NCI-H82 treated with DMSO at 0.1 percent for 48 hours (cell line): ENCODE data around the gene ZNF598.

ENCODE experiments used
- DNase-seq: peaks from one replicate; lab custom pipeline; 2025; ENCODE audit not compliant: unreplicated experiment; lab: John Stamatoyannopoulos, UW

Gene ZNF598

GRCh38 chr16:2008009-2008526, 1.6 kb downstream of the ZNF598 start:
- no peak for DNase-seq

- no peak for DNase-seq
These were observed 2.4 kb downstream of the ZNF598 start for GRCh38 chr16:2007081-2007836.

- no peak for DNase-seq
These were observed 3.3 kb downstream of the ZNF598 start for GRCh38 chr16:2006317-2006716.

DNA sequence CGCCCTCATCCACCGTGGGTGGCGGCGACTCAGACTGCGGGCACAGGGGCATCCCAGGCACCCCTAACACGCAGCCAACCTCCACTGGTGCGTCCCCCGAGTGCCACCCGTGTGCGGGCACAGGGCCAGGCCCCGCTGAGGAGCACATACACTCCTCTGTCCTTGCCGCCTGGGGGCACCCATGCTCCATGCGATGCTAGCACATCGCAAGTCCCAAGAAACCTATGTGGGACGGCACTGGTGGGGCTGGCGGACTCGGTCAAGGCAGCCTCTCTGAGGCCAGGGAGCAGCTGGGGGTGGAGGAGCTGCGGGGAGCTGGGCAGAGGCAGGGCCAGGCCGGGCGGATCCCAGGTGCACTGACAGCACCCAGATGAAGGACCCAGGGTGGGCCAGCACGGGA, 4.0 kb downstream of the ZNF598 start:
- DNase-seq: no peak

DNA sequence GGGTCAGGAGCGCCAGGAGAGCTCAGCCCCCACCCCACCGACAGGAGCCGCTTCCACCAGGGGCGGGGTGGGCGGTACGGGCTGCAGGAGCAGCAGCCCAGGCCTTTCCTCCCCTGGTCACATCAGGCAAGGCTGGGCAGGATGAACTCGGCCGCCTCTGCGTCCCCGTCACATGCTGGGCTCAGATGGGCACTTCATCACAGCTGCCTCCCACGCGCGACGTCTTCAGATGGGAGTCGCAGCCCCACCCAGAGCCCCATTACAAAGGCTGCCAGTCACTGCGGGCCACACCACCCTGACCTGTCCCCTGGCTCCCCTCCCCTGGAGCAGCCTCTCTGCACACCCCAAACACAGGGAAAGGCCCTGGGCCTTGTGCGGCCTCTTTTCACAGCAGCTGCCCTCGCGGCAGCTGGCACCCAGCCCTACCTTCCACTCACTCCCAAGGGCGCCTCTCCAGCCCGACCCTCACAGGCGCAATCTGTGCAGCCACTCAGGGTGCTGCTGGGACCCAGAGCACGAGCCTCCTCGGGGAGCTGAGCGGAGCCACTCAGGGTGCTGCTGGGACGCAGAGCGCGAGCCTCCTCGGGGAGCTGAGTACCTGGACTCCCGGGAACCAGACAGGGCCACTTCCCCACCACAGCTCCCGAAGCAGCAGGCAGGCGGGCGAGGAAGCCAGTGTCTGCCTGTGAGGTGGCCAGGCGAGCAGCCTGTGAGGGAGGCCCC, 4.7 kb downstream of the ZNF598 start:
- DNase-seq: no peak

DNA sequence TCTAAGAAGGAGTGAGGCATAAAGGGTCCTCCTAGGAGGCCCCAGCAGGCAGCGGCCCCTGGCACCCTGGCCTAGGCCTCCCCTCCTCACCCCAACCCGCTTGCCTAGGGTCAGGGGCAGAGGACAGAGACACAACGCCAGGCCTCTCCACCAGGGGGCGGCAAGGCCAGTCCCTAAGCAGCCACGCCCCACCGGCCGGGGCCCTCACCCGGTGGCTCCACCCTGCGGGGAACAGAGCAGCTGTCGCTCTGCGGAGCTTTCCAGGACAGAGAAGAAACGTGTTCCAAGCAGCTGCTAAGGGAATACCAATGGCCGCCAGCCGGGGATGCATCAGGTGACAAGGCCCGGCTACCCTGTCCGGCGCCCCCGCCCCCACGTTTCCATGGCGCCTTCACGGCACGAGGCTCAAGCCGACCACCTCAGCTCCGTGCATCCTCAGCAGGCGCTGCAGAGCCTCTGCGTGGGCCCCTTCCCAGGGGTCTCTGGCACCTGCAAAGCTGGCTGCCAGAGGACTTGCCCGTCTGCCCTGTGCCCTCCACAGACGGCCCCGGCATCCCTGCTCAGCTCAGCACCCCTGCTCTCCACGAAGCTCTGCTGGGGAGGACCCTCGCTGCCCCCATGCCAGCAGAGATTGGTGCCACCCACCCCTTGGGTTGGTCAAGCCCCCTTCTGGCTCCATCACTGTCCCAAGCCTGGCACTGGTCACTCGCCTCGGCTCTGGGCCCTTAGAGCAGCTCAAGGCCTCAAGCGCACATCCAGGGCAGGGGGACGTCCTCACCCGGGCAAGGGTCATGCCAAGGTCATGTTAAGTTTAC, 5.6 kb downstream of the ZNF598 start:
- DNase-seq: peak; percentile 90

DNA sequence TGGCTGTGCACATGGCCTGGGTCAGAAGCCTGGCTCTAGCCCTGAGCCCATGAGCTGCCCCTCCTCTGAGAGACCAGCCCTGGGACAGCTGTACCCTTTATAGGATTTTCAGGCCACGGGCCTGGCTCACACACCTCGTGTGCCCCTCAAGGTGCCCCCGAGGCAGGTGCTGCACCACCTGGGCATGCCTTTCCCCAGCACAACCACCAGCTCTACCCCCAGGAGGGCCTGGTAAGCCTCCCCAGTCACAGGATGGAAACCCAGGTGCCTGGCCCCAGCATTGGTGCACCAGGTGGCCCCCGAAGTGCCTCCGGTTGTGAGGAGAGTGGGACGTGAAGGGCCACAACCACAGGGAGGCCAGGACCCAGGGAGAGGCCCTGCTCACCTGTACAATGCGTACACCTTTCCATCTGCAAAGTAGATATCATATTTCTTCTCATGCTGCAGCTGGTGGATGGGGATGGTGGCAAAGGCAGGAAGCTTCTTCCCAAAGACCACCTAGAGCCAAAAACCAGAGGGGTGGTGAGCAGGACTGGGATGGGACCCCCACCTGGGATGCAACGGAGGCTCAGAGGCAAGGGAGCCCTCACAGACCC, 6.3 kb downstream of the ZNF598 start:
- DNase-seq: no peak

DNA sequence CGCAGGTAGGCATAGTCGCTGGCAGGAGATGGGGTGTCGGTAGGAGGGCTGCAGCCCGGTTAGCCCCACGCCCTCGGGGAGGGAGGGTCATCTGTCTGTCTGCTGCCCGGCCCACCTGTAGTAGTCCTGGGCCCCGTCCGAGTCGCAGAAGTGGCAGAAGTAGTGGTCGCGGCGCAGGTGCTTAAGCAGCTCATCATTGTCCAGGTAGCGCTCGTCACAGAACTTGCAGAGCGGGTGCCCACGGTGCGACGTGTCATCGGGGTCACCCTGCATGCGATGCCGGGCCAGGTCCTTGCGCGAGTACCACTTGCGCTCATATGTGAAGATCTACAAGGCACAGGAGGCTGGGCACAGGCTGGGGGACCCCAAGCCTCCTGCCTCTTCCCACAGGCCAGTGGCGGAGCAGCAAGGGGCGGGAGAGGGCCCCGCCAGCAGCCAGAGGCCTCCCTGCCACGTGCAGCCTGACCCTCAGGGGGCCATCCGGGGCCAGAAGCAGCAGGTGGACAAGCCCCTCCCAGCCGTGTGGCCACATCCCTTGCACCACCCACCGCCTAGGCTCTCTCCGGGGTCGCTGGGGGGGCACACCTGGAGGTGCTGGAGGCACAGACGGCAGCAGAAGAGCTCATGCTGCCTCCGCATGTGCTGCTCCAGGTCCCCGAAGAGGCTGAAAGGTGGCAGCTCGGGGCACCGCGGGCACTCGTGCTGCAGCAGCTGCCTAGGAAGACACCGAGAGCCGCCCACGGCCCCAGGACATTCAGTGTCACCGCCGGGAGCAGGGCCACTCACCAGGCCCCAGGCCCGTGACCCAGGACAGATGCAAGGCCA, 7.0 kb downstream of the ZNF598 start:
- no peak for DNase-seq

- DNase-seq: no peak
These were observed 7.9 kb downstream of the ZNF598 start for GRCh38 chr16:2001456-2002355.

DNA sequence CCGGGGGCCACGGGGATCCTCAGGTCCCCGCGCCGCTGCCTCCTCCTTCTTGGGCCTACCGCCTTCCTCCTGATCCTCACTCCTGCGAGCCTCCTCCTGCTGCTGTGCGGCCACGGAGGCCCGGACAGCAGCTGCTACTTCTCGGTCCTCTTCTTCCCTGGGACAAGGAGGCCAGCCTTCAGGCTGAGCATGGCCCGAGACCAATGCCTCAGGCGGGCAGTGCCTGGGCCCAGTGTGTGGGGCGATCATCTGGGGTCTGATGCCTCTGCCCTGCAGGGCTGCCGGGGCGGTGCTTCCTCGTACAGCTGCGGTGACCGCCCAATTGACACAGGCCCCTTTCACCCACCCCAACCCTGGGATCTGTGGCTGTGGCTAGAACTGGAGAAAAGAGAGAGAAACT, 8.6 kb downstream of the ZNF598 start:
- no peak for DNase-seq

GRCh38 chr16:1999866-2000514, 9.6 kb downstream of the ZNF598 start:
- no peak for DNase-seq

DNA sequence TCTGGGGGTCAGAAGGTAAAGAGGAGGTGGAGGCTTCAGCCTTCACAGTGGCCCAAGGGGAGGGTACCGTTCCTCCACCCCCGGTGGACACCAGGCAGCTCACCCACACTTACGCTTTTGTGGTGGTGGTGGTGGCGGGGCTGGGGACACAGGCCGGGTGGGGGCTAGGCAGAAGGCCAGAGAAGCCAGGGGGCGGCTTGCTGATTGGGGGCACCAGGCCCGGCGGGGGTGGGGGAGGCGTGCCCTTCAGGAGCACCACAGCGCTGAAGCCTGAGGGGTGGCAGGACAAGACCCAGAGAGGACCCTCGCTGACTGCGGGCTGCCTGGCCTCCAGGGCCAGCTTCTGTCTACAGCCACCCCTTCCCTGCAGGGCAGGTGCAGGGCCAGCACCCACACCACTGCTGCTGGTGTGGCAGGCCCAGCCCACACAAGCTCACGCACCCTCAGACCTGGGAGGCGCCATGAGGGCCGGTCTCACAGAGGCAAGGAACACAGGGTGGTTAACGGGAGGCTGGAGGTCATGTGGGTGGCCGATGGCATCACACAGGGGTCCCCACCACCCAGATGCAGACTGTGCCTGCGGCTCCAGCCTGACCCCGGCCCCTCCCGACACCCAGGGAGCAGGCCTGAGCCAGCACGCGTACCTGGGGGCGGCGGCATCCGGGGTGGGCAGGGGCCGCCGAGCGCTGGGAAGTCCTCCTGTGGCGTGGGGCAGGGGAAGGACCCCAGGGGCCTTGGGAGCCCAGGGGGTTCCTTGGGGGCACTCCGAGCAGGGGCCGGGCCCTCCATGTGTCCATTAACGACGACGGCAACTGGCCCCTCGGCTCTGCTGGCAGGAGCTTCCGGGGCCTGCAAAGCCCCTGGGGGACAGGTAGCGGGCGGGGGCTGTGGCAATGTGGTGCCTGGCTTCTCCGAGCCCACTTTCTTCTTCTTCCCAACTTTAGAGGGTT, 10.5 kb downstream of the ZNF598 start:
- no peak for DNase-seq

DNA sequence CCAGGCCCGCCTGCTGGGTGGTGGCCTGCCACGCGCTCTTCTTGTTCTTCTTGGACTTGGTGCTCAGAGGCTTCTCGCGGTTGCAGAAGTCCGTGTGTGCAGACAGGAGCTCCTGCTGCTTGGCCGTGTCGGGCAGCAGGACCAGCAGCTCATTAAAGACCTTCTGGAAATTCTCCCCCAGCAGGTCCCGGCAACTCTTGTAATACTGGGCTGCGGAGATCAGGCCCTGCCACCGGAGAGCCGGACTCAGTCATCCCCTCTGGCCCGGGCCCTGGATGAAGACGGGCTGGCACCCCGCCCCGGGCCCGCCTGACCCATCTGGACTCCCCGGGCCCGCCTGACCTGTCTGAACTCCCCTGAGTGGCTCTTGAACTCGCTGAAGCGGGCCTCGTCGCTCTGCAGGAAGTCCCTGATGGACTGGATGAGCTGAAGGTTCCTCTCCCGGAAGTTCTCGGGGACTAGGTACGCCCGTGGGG, 11.2 kb downstream of the ZNF598 start:
- DNase-seq: no peak

- DNase-seq: no peak
These were observed 11.9 kb downstream of the ZNF598 start for GRCh38 chr16:1997494-1998359.

GRCh38 chr16:1993731-1994131, 15.9 kb downstream of the ZNF598 start:
- DNase-seq: no peak

GRCh38 chr16:1992704-1993317, 16.8 kb downstream of the ZNF598 start:
- DNase-seq: no peak
